Ammon's horn (tissue), 1 donor: ENCODE results near the gene CFAP77.

Experiments used
- DNase-seq: peaks from one replicate; pipeline ENCODE4 v3.0.0-alpha.2; 2016; ENCODE audit warnings: low spot score

CFAP77 gene

GRCh38 chr9:132517815-132518550 lies 108.0 kb downstream of the CFAP77 start:
- DNase-seq = no peak

- DNase-seq = no peak
Measured at GRCh38 chr9:132518626-132519025, 108.6 kb downstream of the CFAP77 start.

- no peak for DNase-seq
Measured at GRCh38 chr9:132519033-132519432, 109.0 kb downstream of the CFAP77 start.

- no peak for DNase-seq
Measured at GRCh38 chr9:132520612-132521011, 110.6 kb downstream of the CFAP77 start.

- no peak for DNase-seq
Measured at GRCh38 chr9:132525308-132526023, 115.5 kb downstream of the CFAP77 start.

- DNase-seq = no peak
Measured at GRCh38 chr9:132531195-132531594, 121.2 kb downstream of the CFAP77 start.

GRCh38 chr9:132531710-132532570 lies 121.9 kb downstream of the CFAP77 start:
- DNase-seq = no peak

- DNase-seq = no peak
Measured at GRCh38 chr9:132534832-132535231, 124.8 kb downstream of the CFAP77 start.

- no peak for DNase-seq
Measured at GRCh38 chr9:132536124-132536523, 126.1 kb downstream of the CFAP77 start.

- DNase-seq = no peak
Measured at GRCh38 chr9:132537352-132537751, 127.3 kb downstream of the CFAP77 start.

GRCh38 chr9:132538071-132538470 lies 128.1 kb downstream of the CFAP77 start:
- DNase-seq = no peak

- no peak for DNase-seq
Measured at GRCh38 chr9:132539096-132539495, 129.1 kb downstream of the CFAP77 start.

- no peak for DNase-seq
Measured at GRCh38 chr9:132541051-132541450, 131.0 kb downstream of the CFAP77 start.

GRCh38 chr9:132541870-132542830 lies 132.1 kb downstream of the CFAP77 start:
- no peak for DNase-seq

- DNase-seq = no peak
Measured at GRCh38 chr9:132543251-132543650, 133.2 kb downstream of the CFAP77 start.

GRCh38 chr9:132543960-132544359 lies 133.9 kb downstream of the CFAP77 start:
- no peak for DNase-seq

- no peak for DNase-seq
Measured at GRCh38 chr9:132545578-132545977, 135.6 kb downstream of the CFAP77 start.

- no peak for DNase-seq
Measured at GRCh38 chr9:132546148-132547051, 136.4 kb downstream of the CFAP77 start.

- no peak for DNase-seq
Measured at GRCh38 chr9:132547052-132547431, 137.0 kb downstream of the CFAP77 start.

GRCh38 chr9:132547436-132547835 lies 137.4 kb downstream of the CFAP77 start:
- no peak for DNase-seq
